Uterus (tissue), 4 donors: Measurements from ENCODE around the gene LRRC72. TPM values are rescaled to one million over a fixed set of nuclear protein-coding genes. Genes with fewer than 3 reads are reported as not detected.
A peak's percentile ranks its signal among the peaks of the same experiment; 100 is the strongest.

Experiments
- DNase-seq, 2 donors: peaks; one replicate each; pipeline ENCODE4 v3.0.0-alpha.2; 2019 to 2020
- H3K27ac ChIP-seq, 2 donors: fragments of 200-600 bp; sonication (generic); 1 replicate in 1 of 2; 2 replicates in 1 of 2; pipeline ENCODE4 v1.5.1; 2016 to 2018
- H3K27me3 ChIP-seq, 2 donors: fragments of 200-600 bp; sonication (generic); one replicate each; pipeline ENCODE4 v1.5.1; 2018 to 2019; ENCODE audit warnings: control low read depth in 1 of 2
- H3K36me3 ChIP-seq, 2 donors: fragments of 200-600 bp; sonication (generic); one replicate each; pipeline ENCODE4 v1.5.1; 2019; ENCODE audit warnings: control low read depth in 1 of 2
- H3K4me1 ChIP-seq, 2 donors: fragments of 200-600 bp; sonication (generic); one replicate each; pipeline ENCODE4 v1.5.1; 2018 to 2019; ENCODE audit warnings: control low read depth in 1 of 2
- H3K4me3 ChIP-seq, 2 donors: fragments of 200-600 bp; sonication (generic); 1 replicate in 1 of 2; 2 replicates in 1 of 2; pipeline ENCODE4 v1.5.1; 2018 to 2019; ENCODE audit warnings: mild to moderate bottlenecking in 1 of 2
- H3K9me3 ChIP-seq, 2 donors: fragments of 200-600 bp; sonication (generic); one replicate each; pipeline ENCODE4 v1.5.1; 2019; ENCODE audit warnings: control low read depth in 1 of 2
- CTCF ChIP-seq, 4 experiments: fragments of 200-600 bp in 2 of 4; fragments of 450-650 bp in 2 of 4; sonication (generic) in 2 of 4; IDR thresholded peaks; one replicate each; pipeline ENCODE4 v1.5.1; 2016 to 2019; ENCODE audit warnings: antibody characterized with exemption in 4 of 4, mild to moderate bottlenecking in 2 of 4, moderate library complexity in 1 of 4
- POLR2A ChIP-seq, 2 donors: fragments of 450-650 bp; IDR thresholded peaks; one replicate each; pipeline ENCODE4 v1.6.1; 2016; ENCODE audit warnings: antibody characterized with exemption in 2 of 2, mild to moderate bottlenecking in 1 of 2, moderate library complexity in 1 of 2
- intact Hi-C: fragments of 100-400 bp; cut with DNase I; formaldehyde crosslinking; loops from one replicate; pipeline ENCODE4 v1.15.1; 2023; ENCODE audit warnings: low total_unique reads
- total RNA-seq, 4 donors: library from RNA; depleted of rRNA in 3 of 4; stranded (reverse); fragments of >200 nt in 3 of 4; gene quantifications; one replicate each; pipeline versions ENCODE4 v1.1.0 to v1.2.4, GENCODE V29; 2014 to 2023
- donor health status: DM: yes; HTN: yes; CAD: no.

Gene LRRC72
- total RNA-seq, 4 donors from 2014 or later: not detected

GRCh38 chr7:16616122-16616521 lies 89.5 kb downstream of the LRRC72 start:
- DNase-seq: no peak
- no peak for TF ChIP-seq POLR2A (IDR thresholded peaks at IDR 0.05)
- intact Hi-C loops: no loop called here
- H3K4me3 ChIP-seq: no peak overlapping the region
- H3K27ac ChIP-seq: no peak overlapping the region
- no peaks in the 10 kb centered on the region for H3K27me3 ChIP-seq
- no peaks in the 10 kb centered on the region for H3K4me1 ChIP-seq
- H3K9me3 ChIP-seq: no peaks in the 10 kb centered on the region
- no peaks in the 10 kb centered on the region for H3K36me3 ChIP-seq

- no peaks in the 10 kb centered on the region for H3K36me3 ChIP-seq
- no peak for TF ChIP-seq CTCF (IDR thresholded peaks at IDR 0.05)
- TF ChIP-seq POLR2A (IDR thresholded peaks at IDR 0.05): no peak
- intact Hi-C loops: no loop called here
These were observed 89.9 kb downstream of the LRRC72 start for GRCh38 chr7:16616542-16616941.

DNA sequence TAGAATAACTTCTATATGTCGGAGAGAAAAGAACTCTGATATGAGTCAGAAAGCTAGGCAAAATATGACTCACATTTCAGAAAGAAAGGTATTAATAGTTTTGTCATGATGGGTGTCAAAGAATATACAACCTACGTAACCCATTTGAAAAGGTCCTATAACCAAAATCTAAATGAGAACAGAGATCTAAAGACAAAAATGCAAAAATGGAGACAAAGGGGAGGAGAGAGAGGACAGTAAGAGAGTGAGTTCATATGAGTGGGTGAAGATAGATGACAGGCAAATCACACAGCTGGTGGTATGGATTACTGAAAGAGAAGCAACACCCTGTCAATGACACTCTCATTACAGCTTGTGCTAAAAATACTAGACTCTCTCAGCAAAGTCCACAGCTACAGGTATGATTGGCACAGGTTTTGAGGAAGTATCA lies 93.4 kb downstream of the LRRC72 start:
- TF ChIP-seq CTCF (IDR thresholded peaks at IDR 0.05): no peak
- TF ChIP-seq POLR2A (IDR thresholded peaks at IDR 0.05): no peak
- intact Hi-C loops: no loop called here
- no peaks in the 10 kb centered on the region for H3K36me3 ChIP-seq

More at GRCh38 chr7:16616542-16616941, 89.9 kb downstream of the LRRC72 start:
- no peak overlapping the region for H3K27ac ChIP-seq
- H3K9me3 ChIP-seq: no peaks in the 10 kb centered on the region
- H3K4me1 ChIP-seq: no peaks in the 10 kb centered on the region
- H3K27me3 ChIP-seq: no peaks in the 10 kb centered on the region
- DNase-seq: no peak
- H3K4me3 ChIP-seq: no peak overlapping the region

DNA sequence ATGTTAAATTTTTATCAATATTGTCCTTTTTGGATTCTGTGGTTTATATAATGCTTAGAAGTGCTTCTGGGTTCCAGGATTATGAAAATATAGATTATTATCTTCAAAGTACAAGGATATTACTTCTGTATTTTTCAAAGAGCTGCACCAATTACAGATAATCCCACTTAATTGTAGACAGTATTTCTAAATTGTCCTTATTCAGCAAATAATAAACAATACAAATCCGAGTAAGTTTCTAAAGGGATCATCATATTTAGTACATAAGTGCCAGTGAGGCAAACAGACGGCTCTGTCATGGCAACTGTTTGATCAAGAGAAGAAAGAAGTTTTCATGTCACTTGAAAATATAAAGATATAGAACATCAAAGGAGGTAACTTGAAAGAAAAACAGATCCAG lies 99.8 kb downstream of the LRRC72 start:
- intact Hi-C loops: no loop called here
- no peaks in the 10 kb centered on the region for H3K9me3 ChIP-seq
- DNase-seq: no peak
- no peaks in the 10 kb centered on the region for H3K27me3 ChIP-seq
- no peaks in the 10 kb centered on the region for H3K36me3 ChIP-seq
- TF ChIP-seq CTCF (IDR thresholded peaks at IDR 0.05) (no peak), POLR2A (IDR thresholded peaks at IDR 0.05) (no peak)
- no peak overlapping the region for H3K27ac ChIP-seq
- no peaks in the 10 kb centered on the region for H3K4me1 ChIP-seq
- no peak overlapping the region for H3K4me3 ChIP-seq

More for the DNA sequence above, 93.4 kb downstream of the LRRC72 start:
- Histone ChIP-seq H3K27me3 (no peaks in the 10 kb centered on the region), H3K4me1 (no peaks in the 10 kb centered on the region), H3K27ac (no peak overlapping the region), H3K9me3 (no peaks in the 10 kb centered on the region), H3K4me3 (no peak overlapping the region)
- no peak for DNase-seq

DNA sequence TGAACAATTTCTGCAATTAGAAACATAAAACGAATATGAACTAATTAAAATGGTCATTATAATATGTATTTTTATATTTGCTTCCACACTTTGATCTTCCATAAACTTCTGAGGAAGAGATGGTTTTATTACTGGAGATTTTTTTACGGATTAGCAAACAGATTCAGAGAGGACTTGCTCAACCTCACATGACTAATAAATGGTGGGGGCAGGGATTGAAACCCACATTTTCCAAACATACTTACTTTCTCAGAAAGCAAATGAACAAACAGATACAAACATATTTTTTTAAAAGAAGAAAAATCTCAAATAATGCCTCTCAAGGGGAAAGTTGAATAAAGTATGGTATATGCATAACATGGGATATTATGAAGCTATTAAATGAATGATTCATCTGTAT lies 100.6 kb downstream of the LRRC72 start:
- Histone ChIP-seq H3K9me3 (no peaks in the 10 kb centered on the region), H3K4me1 (no peaks in the 10 kb centered on the region), H3K4me3 (no peak overlapping the region), H3K36me3 (no peaks in the 10 kb centered on the region), H3K27me3 (no peaks in the 10 kb centered on the region), H3K27ac (no peak overlapping the region)
- intact Hi-C loops: no loop called here
- DNase-seq: peak in 1 of 2 donors; percentile 23
- TF ChIP-seq CTCF (IDR thresholded peaks at IDR 0.05): no peak
- no peak for TF ChIP-seq POLR2A (IDR thresholded peaks at IDR 0.05)

- Histone ChIP-seq H3K4me1 (no peaks in the 10 kb centered on the region), H3K9me3 (no peaks in the 10 kb centered on the region), H3K36me3 (no peaks in the 10 kb centered on the region), H3K4me3 (no peak overlapping the region), H3K27ac (no peak overlapping the region), H3K27me3 (peaks cover 0 to 3% of the 10 kb centered on the region in 2 donors)
- TF ChIP-seq POLR2A (IDR thresholded peaks at IDR 0.05) (no peak), CTCF (IDR thresholded peaks at IDR 0.05) (no peak)
- DNase-seq: no peak
- intact Hi-C loops: no loop called here
These were observed 104.0 kb downstream of the LRRC72 start for GRCh38 chr7:16630654-16631053.
